Liver (tissue), 9 donors: Measurements from ENCODE around the gene SATB2. TPM values are rescaled to one million over a fixed set of nuclear protein-coding genes. Genes with fewer than 3 reads are reported as not detected.
A peak's percentile ranks its signal among the peaks of the same experiment; 100 is the strongest.

ENCODE experiments used
- DNase-seq: peaks from one replicate; pipeline ENCODE4 v3.0.0-alpha.2; 2017; ENCODE audit warnings: low spot score
- H3K27ac ChIP-seq, 2 donors: one replicate each; pipeline ENCODE4 v1.7.0; 2013; ENCODE audit warnings: inconsistent platforms in 2 of 2, low read length in 2 of 2, control low read depth in 1 of 2, low read depth in 1 of 2, mild to moderate bottlenecking in 1 of 2
- H3K27me3 ChIP-seq, 4 donors: one replicate each; pipeline versions ENCODE4 v1.6.1 to v1.7.0; 2013; ENCODE audit warnings: low read length in 3 of 4, inconsistent platforms in 1 of 4, mild to moderate bottlenecking in 1 of 4, moderate library complexity in 1 of 4; ENCODE audit not compliant: control insufficient read depth in 4 of 4, insufficient read depth in 4 of 4
- H3K36me3 ChIP-seq, 4 donors: one replicate each; pipeline versions ENCODE4 v1.6.1 to v1.7.0; 2013; ENCODE audit warnings: low read length in 3 of 4, mild to moderate bottlenecking in 3 of 4, low read depth in 1 of 4, moderate library complexity in 1 of 4; ENCODE audit not compliant: control insufficient read depth in 4 of 4, insufficient read depth in 3 of 4
- H3K4me1 ChIP-seq, 4 donors: one replicate each; pipeline versions ENCODE4 v1.6.1 to v1.7.0; 2013; ENCODE audit warnings: low read length in 3 of 4, mild to moderate bottlenecking in 3 of 4, moderate library complexity in 1 of 4; ENCODE audit not compliant: control insufficient read depth in 4 of 4, insufficient read depth in 4 of 4
- H3K4me3 ChIP-seq, 3 donors: one replicate each; pipeline versions ENCODE4 v1.6.1 to v1.7.0; 2013; ENCODE audit warnings: low read length in 3 of 3, control low read depth in 1 of 3, low read depth in 1 of 3, mild to moderate bottlenecking in 1 of 3
- H3K9ac ChIP-seq, 2 donors: one replicate each; pipeline ENCODE4 v1.7.0; 2013; ENCODE audit warnings: low read length in 2 of 2, mild to moderate bottlenecking in 2 of 2, moderate library complexity in 2 of 2, control low read depth in 1 of 2, low read depth in 1 of 2
- H3K9me3 ChIP-seq, 4 donors: one replicate each; pipeline versions ENCODE4 v1.6.1 to v1.7.0; 2013; ENCODE audit warnings: low read length in 3 of 4; ENCODE audit not compliant: control insufficient read depth in 4 of 4
- CTCF ChIP-seq: fragments of 150-350 bp; IDR thresholded peaks from 2 replicates; pipeline ENCODE4 v1.5.1; 2017; ENCODE audit warnings: improper control_type of control experiment, low read depth, low read length; ENCODE audit not compliant: missing input control
- EGR1 ChIP-seq, 2 donors: IDR thresholded peaks; 2 replicates each; pipeline ENCODE4 v1.6.1; 2016 to 2018; ENCODE audit warnings: antibody characterized with exemption in 2 of 2, low read depth in 2 of 2
- FOXA1 ChIP-seq: IDR thresholded peaks from 2 replicates; pipeline ENCODE4 v1.6.1; 2016; ENCODE audit warnings: antibody characterized with exemption
- FOXA2 ChIP-seq: IDR thresholded peaks from 2 replicates; pipeline ENCODE4 v1.6.1; 2016; ENCODE audit warnings: antibody characterized with exemption
- GABPA ChIP-seq, 2 donors: IDR thresholded peaks in 1 of 2; conservative IDR thresholded peaks in 1 of 2; 2 replicates each; pipeline ENCODE4 v1.6.1; 2016; ENCODE audit warnings: antibody characterized with exemption in 2 of 2, mild to moderate bottlenecking in 1 of 2, moderate library complexity in 1 of 2
- HNF4A ChIP-seq, 2 donors: conservative IDR thresholded peaks; 2 replicates each; pipeline ENCODE4 v1.6.1; 2016; ENCODE audit warnings: antibody characterized with exemption in 2 of 2, mild to moderate bottlenecking in 2 of 2
- HNF4G ChIP-seq: IDR thresholded peaks from 2 replicates; pipeline ENCODE4 v1.6.1; 2016; ENCODE audit warnings: antibody characterized with exemption
- NR2F2 ChIP-seq: IDR thresholded peaks from 2 replicates; pipeline ENCODE4 v1.6.1; 2016; ENCODE audit warnings: antibody characterized with exemption
- RAD21 ChIP-seq, 2 donors: IDR thresholded peaks; 2 replicates each; pipeline ENCODE4 v1.6.1; 2016; ENCODE audit warnings: antibody characterized with exemption in 2 of 2, mild to moderate bottlenecking in 2 of 2
- REST ChIP-seq: IDR thresholded peaks from 2 replicates; pipeline ENCODE4 v1.6.1; 2016; ENCODE audit warnings: antibody characterized with exemption, mild to moderate bottlenecking
- SP1 ChIP-seq: IDR thresholded peaks from 2 replicates; pipeline ENCODE4 v1.6.1; 2018; ENCODE audit warnings: antibody characterized with exemption, mild to moderate bottlenecking
- TAF1 ChIP-seq: conservative IDR thresholded peaks from 2 replicates; pipeline ENCODE4 v1.6.1; 2016; ENCODE audit warnings: antibody characterized with exemption, mild to moderate bottlenecking
- WGBS: extraction: QIAGEN DNeasy Blood & Tissue Kit; methylation state at CpG from one replicate; pipeline ENCODE4 v1.1.7; 2013; 5-methylcytosine and 5-hydroxymethylcytosine counted together
- polyA plus RNA-seq, 2 donors: library from polyadenylated mRNA; stranded (reverse) in 1 of 2; unstranded in 1 of 2; fragments of 200-250 nt in 1 of 2; fragments of >200 nt in 1 of 2; fragmentation: Nextera tagmentation in 1 of 2; extraction: Ambion mirVana in 1 of 2; gene quantifications; one replicate each; pipeline versions ENCODE4 v1.2.1 to v1.2.3, GENCODE V29; 2013 to 2015
- total RNA-seq, 2 donors: library from RNA; depleted of rRNA; stranded (reverse); fragments of >200 nt; gene quantifications; one replicate each; pipeline ENCODE4 v1.2.3, GENCODE V29; 2014
- TF ChIP-seq, protein P1 (sequence below): IDR thresholded peaks from 2 replicates; pipeline ENCODE4 v1.6.1; 2016; ENCODE audit warnings: antibody characterized with exemption
- TF ChIP-seq, protein P2 (sequence below): IDR thresholded peaks from 2 replicates; pipeline ENCODE4 v1.6.1; 2016; ENCODE audit warnings: antibody characterized with exemption
- TF ChIP-seq, protein P3 (sequence below): IDR thresholded peaks from 2 replicates; pipeline ENCODE4 v1.6.1; 2016; ENCODE audit warnings: antibody characterized with exemption
- donor health status: healthy.
- donor health status: healthy.
- donor health status: healthy.
- donor health status: healthy.
- donor health status: healthy.

The SATB2 gene
- total and polyA plus RNA-seq, 4 donors, result 0.19 to 2.3 (median 0.91) TPM

GRCh38 chr2:199458806-199459285 is 1.1 kb upstream of the SATB2 start:
- Histone ChIP-seq H3K27me3 (peaks cover 0 to 20% (median 5%) of the 10 kb centered on the region in 4 donors), H3K4me1 (peaks cover 27 to 58% (median 39%) of the 10 kb centered on the region in 4 donors), H3K4me3 (peak overlapping the region; percentile 82 to 99 (median 95)), H3K27ac (peak overlapping the region; percentile 50 to 57), H3K9me3 (no peaks in the 10 kb centered on the region), H3K36me3 (no peaks in the 10 kb centered on the region), H3K9ac (peak overlapping the region in 1 of 2 donors; percentile 78)
- DNase-seq, result peak; percentile 40
- TF ChIP-seq FOXA1 (no peak), REST (no peak), EGR1 (IDR thresholded peaks at IDR 0.05; ENCODE audit: low read depth in 2 of 2) (no peak), GABPA (IDR thresholded peaks at IDR 0.05 in 1 of 2, conservative IDR thresholded peaks at IDR 0.05 in 1 of 2) (no peak), NR2F2 (no peak), HNF4G (no peak), RAD21 (IDR thresholded peaks at IDR 0.05) (no peak), CTCF (no peak)
- TF ChIP-seq, protein P1, sequence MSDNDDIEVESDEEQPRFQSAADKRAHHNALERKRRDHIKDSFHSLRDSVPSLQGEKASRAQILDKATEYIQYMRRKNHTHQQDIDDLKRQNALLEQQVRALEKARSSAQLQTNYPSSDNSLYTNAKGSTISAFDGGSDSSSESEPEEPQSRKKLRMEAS, result no peak
- TF ChIP-seq, protein P2, sequence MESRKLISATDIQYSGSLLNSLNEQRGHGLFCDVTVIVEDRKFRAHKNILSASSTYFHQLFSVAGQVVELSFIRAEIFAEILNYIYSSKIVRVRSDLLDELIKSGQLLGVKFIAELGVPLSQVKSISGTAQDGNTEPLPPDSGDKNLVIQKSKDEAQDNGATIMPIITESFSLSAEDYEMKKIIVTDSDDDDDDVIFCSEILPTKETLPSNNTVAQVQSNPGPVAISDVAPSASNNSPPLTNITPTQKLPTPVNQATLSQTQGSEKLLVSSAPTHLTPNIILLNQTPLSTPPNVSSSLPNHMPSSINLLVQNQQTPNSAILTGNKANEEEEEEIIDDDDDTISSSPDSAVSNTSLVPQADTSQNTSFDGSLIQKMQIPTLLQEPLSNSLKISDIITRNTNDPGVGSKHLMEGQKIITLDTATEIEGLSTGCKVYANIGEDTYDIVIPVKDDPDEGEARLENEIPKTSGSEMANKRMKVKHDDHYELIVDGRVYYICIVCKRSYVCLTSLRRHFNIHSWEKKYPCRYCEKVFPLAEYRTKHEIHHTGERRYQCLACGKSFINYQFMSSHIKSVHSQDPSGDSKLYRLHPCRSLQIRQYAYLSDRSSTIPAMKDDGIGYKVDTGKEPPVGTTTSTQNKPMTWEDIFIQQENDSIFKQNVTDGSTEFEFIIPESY, result no peak
- under 1% methylated on average over 56 of the region's 56 CpGs for WGBS

DNA sequence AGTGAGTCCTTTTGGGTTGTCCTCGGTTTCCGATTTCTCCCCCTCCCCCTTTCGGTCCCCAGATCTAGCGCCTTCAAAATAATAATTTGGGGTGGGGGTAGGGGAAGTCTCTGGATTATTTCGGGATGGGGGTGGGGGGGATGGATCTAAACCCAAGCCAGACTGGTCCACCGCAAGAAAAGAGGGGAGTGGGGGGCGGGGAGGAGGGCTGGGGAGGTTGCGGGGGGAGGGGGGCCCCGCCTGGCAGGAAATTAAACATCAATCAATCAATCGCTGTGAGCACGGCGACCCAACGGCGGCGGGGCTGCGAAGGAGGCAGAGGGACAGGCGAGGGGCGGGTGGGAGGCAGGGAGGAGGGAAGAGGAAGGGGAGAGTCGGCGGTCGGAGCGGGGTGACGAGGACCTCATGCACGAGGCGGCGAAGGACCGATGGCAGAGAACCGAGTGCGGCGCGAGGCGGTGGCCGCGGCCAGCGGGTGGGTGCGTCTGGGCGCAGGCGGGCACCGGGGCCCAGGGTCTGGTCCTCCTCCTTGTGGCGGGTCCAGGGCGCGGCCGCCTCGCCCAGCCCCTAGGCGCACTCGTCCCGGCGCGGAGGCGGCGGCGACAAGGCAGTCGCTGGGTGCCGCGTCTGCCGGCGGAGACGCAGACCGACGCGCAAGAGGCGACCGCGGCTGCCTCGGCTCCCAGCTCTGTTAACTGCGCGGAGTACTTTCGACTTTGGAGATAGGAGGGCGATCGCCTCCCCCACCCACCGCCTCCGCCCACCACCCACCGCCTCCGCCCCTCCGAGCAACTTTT is 468 bp upstream of the SATB2 start:
- peak; percentile 35 for DNase-seq
- H3K27ac ChIP-seq, result no peak overlapping the region
- peaks cover 21 to 52% (median 32%) of the 10 kb centered on the region in 4 donors for H3K4me1 ChIP-seq
- no peak overlapping the region for H3K9ac ChIP-seq
- H3K4me3 ChIP-seq, result peak overlapping the region; percentile 32 to 99 (median 82)
- peaks cover 0 to 19% (median 3%) of the 10 kb centered on the region in 4 donors for H3K27me3 ChIP-seq
- H3K9me3 ChIP-seq, result no peaks in the 10 kb centered on the region
- H3K36me3 ChIP-seq, result no peaks in the 10 kb centered on the region
- WGBS, result under 1% methylated on average over 75 of the region's 75 CpGs
- TF ChIP-seq REST, result no peak
- TF ChIP-seq GABPA (IDR thresholded peaks at IDR 0.05 in 1 of 2, conservative IDR thresholded peaks at IDR 0.05 in 1 of 2), result no peak
- TF ChIP-seq SP1, result no peak
- no peak for TF ChIP-seq HNF4A (conservative IDR thresholded peaks at IDR 0.05)
- TF ChIP-seq, protein P3, sequence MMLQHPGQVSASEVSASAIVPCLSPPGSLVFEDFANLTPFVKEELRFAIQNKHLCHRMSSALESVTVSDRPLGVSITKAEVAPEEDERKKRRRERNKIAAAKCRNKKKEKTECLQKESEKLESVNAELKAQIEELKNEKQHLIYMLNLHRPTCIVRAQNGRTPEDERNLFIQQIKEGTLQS, result no peak
- TF ChIP-seq FOXA2, result no peak
- no peak for TF ChIP-seq TAF1
- TF ChIP-seq, protein P2, result no peak
